Upper lobe of left lung (tissue), 6 donors: ENCODE measurements around the gene SRP72. TPM values are rescaled to one million over a fixed set of nuclear protein-coding genes. Genes with fewer than 3 reads are reported as not detected.
"Not testable (repeated sequence)": the region's sequence is repeated elsewhere in the genome, so short reads cannot be mapped to it uniquely, and the experiment has no call there.

ENCODE experiments used
- ATAC-seq, 2 donors: fragments of 200-7000 bp; cut with Tn5 transposase; one replicate each; pipeline ENCODE4 v1.9.1; 2022; ENCODE audit warnings: mild to moderate bottlenecking in 2 of 2, moderate library complexity in 2 of 2; ENCODE audit not compliant: low FRiP score in 2 of 2
- DNase-seq, 2 donors: peaks; one replicate each; pipeline ENCODE4 v3.0.0-alpha.2; 2019 to 2020
- H3K27ac ChIP-seq, 4 donors: fragments of 200-600 bp; sonication (generic); one replicate each; pipeline ENCODE4 v1.5.1; 2016 to 2019
- H3K27me3 ChIP-seq, 4 donors: fragments of 200-600 bp; sonication (generic); one replicate each; pipeline ENCODE4 v1.5.1; 2017 to 2019
- H3K36me3 ChIP-seq, 4 donors: fragments of 200-600 bp; sonication (generic); one replicate each; pipeline ENCODE4 v1.5.1; 2016 to 2019
- H3K4me1 ChIP-seq, 4 donors: fragments of 200-600 bp; sonication (generic); one replicate each; pipeline ENCODE4 v1.5.1; 2018 to 2019
- H3K4me3 ChIP-seq, 4 donors: fragments of 200-600 bp; sonication (generic); one replicate each; pipeline ENCODE4 v1.5.1; 2017 to 2019; ENCODE audit warnings: mild to moderate bottlenecking in 2 of 4, moderate library complexity in 1 of 4
- H3K9me3 ChIP-seq, 4 donors: fragments of 200-600 bp; sonication (generic); one replicate each; pipeline ENCODE4 v1.5.1; 2018 to 2019
- CTCF ChIP-seq, 6 experiments: fragments of 450-650 bp in 4 of 6; fragments of 200-600 bp in 2 of 6; sonication (generic) in 2 of 6; IDR thresholded peaks; one replicate each; pipeline ENCODE4 v1.5.1; 2016 to 2019; ENCODE audit warnings: antibody characterized with exemption in 6 of 6
- EP300 ChIP-seq, 4 donors: sonication (generic); formaldehyde crosslinking; IDR thresholded peaks; one replicate each; pipeline ENCODE4 v1.5.1; 2017; ENCODE audit warnings: antibody characterized with exemption in 4 of 4, control low read depth in 2 of 4
- POLR2A ChIP-seq, 4 donors: fragments of 450-650 bp; IDR thresholded peaks; one replicate each; pipeline ENCODE4 v1.5.1; 2016 to 2017; ENCODE audit warnings: antibody characterized with exemption in 4 of 4, mild to moderate bottlenecking in 2 of 4
- POLR2AphosphoS5 ChIP-seq, 2 donors: sonication (generic); formaldehyde crosslinking; IDR thresholded peaks; one replicate each; pipeline ENCODE4 v1.5.1; 2017; ENCODE audit warnings: antibody characterized with exemption in 2 of 2
- WGBS, 2 donors: methylation state at CpG; one replicate each; pipeline ENCODE4 v1.1.5; 2017 to 2018; 5-methylcytosine and 5-hydroxymethylcytosine counted together
- total RNA-seq, 6 donors: library from RNA; depleted of rRNA in 4 of 6; stranded (reverse); fragments of >200 nt in 4 of 6; gene quantifications; one replicate each; pipeline versions ENCODE4 v1.1.0 to v1.2.1, GENCODE V29; 2016 to 2021
- donor health status: DM: no; HTN: no; CAD: no; lungs with moderate emphysema.
- donor health status: DM: no; HTN: yes; CAD: no; lungs with severe emphysema.

The SRP72 gene
- total RNA-seq, 6 donors from 2014 or later: 41.9 to 101 (median 68.8) TPM

- TF ChIP-seq POLR2AphosphoS5 (IDR thresholded peaks at IDR 0.05) (no peak), POLR2A (IDR thresholded peaks at IDR 0.05) (no peak), CTCF (IDR thresholded peaks at IDR 0.05) (no peak), EP300 (IDR thresholded peaks at IDR 0.05) (no peak)
- Histone ChIP-seq H3K36me3 (peaks cover 0 to 30% (median 3%) of the 10 kb centered on the region in 4 donors), H3K27ac (no peak overlapping the region), H3K4me3 (no peak overlapping the region), H3K27me3 (no peaks in the 10 kb centered on the region), H3K9me3 (no peaks in the 10 kb centered on the region), H3K4me1 (no peaks in the 10 kb centered on the region)
- ATAC-seq (no peak), DNase-seq (no peak)
- WGBS, 2 donors: 80 to 92% methylated on average over 1 of the region's 1 CpG
These were observed 21.7 kb upstream of the SRP72 start for GRCh38 chr4:56445699-56446098.

GRCh38 chr4:56448301-56448700 is 19.1 kb upstream of the SRP72 start:
- peaks cover 0 to 38% (median 9%) of the 10 kb centered on the region in 4 donors for H3K36me3 ChIP-seq
- no peak for DNase-seq
- no peaks in the 10 kb centered on the region for H3K9me3 ChIP-seq
- TF ChIP-seq CTCF (IDR thresholded peaks at IDR 0.05): no peak
- TF ChIP-seq POLR2AphosphoS5 (IDR thresholded peaks at IDR 0.05): no peak
- no peak for TF ChIP-seq EP300 (IDR thresholded peaks at IDR 0.05)
- no peak for TF ChIP-seq POLR2A (IDR thresholded peaks at IDR 0.05)
- no peaks in the 10 kb centered on the region for H3K27me3 ChIP-seq
- no peaks in the 10 kb centered on the region for H3K4me1 ChIP-seq
- ATAC-seq: no peak
- no peak overlapping the region for H3K27ac ChIP-seq
- no peak overlapping the region for H3K4me3 ChIP-seq

- not testable (repeated sequence) for DNase-seq, ATAC-seq, H3K9me3 ChIP-seq, H3K4me3 ChIP-seq, H3K27ac ChIP-seq, H3K4me1 ChIP-seq, H3K27me3 ChIP-seq
- peaks cover 0 to 41% (median 9%) of the 10 kb centered on the region in 4 donors for H3K36me3 ChIP-seq
- WGBS, 2 donors: 98% methylated on average over 4 of the region's 4 CpGs
These were observed 17.9 kb upstream of the SRP72 start for GRCh38 chr4:56449475-56449874.

DNA sequence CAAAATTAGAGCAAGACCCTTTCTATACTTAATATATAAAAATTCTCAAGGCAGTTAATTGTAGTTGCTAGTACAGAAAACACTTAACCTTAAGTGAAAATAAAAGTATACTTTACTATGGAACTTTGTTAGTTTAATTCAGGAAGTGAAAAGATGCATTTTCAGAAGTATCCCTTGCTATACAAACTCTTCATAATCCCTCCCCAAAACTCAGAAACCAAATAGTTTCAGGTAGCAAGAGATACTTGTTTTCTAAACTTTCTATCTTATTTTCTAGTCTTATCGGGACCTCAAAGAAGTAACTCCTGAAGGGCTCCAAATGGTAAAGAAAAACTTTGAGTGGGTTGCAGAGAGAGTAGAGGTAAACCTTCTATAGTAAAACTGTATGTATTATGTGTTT is 17.1 kb upstream of the SRP72 start:
- no peak for TF ChIP-seq POLR2A (IDR thresholded peaks at IDR 0.05)
- TF ChIP-seq POLR2AphosphoS5 (IDR thresholded peaks at IDR 0.05): no peak
- TF ChIP-seq EP300 (IDR thresholded peaks at IDR 0.05): no peak
- no peak for TF ChIP-seq CTCF (IDR thresholded peaks at IDR 0.05)
- no peak overlapping the region for H3K4me3 ChIP-seq
- no peaks in the 10 kb centered on the region for H3K9me3 ChIP-seq
- no peaks in the 10 kb centered on the region for H3K27me3 ChIP-seq
- H3K27ac ChIP-seq: no peak overlapping the region
- 93 to 100% methylated on average over 1 of the region's 1 CpG for WGBS, 2 donors
- DNase-seq (no peak), ATAC-seq (no peak)
- peaks cover 0 to 49% (median 10%) of the 10 kb centered on the region in 4 donors for H3K36me3 ChIP-seq
- H3K4me1 ChIP-seq: no peaks in the 10 kb centered on the region

- DNase-seq: no peak
- peaks cover 0 to 53% (median 12%) of the 10 kb centered on the region in 4 donors for H3K36me3 ChIP-seq
- no peak for TF ChIP-seq CTCF (IDR thresholded peaks at IDR 0.05)
- TF ChIP-seq EP300 (IDR thresholded peaks at IDR 0.05): no peak
- no peak for TF ChIP-seq POLR2AphosphoS5 (IDR thresholded peaks at IDR 0.05)
- TF ChIP-seq POLR2A (IDR thresholded peaks at IDR 0.05): no peak
- ATAC-seq: no peak
- WGBS, 2 donors: 79% methylated on average over 3 of the region's 3 CpGs
- H3K9me3 ChIP-seq: no peaks in the 10 kb centered on the region
- H3K27ac ChIP-seq: no peak overlapping the region
- peaks cover 0 to 11% (median 4%) of the 10 kb centered on the region in 4 donors for H3K4me1 ChIP-seq
- no peaks in the 10 kb centered on the region for H3K27me3 ChIP-seq
- H3K4me3 ChIP-seq: no peak overlapping the region
These were observed 7.3 kb upstream of the SRP72 start for GRCh38 chr4:56460085-56460484.
